Activated CD4-positive, alpha-beta T cell treated with anti-CD3 and anti-CD28 coated beads, Interleukin-2, amount 50 U/mL, for 1 hour (primary cell): ENCODE results near the gene ZP4.

ENCODE experiments used
- DNase-seq: peaks from one replicate; pipeline ENCODE4 v3.0.0-alpha.2; 2020

ZP4 gene

GRCh38 chr1:237890822-237891221, at the start of gene ZP4:
Gene ZP4, minus strand, starts transcription at chr1:237890922. Its CDS starts 287 bp downstream, at chr1:237890635.
- no peak for DNase-seq

GRCh38 chr1:237938553-237938952, 47.8 kb upstream of the ZP4 start:
- no peak for DNase-seq

GRCh38 chr1:237938068-237938467, 47.3 kb upstream of the ZP4 start:
- DNase-seq, result no peak

GRCh38 chr1:237932816-237933215, 42.1 kb upstream of the ZP4 start:
- no peak for DNase-seq

GRCh38 chr1:237931581-237931980, 40.9 kb upstream of the ZP4 start:
- no peak for DNase-seq

- no peak for DNase-seq
These were observed 36.5 kb upstream of the ZP4 start for GRCh38 chr1:237927198-237927597.

GRCh38 chr1:237921306-237921705, 30.6 kb upstream of the ZP4 start:
- DNase-seq, result no peak

- no peak for DNase-seq
These were observed 22.6 kb upstream of the ZP4 start for GRCh38 chr1:237913345-237913744.

- DNase-seq, result no peak
These were observed 21.2 kb upstream of the ZP4 start for GRCh38 chr1:237911911-237912310.

GRCh38 chr1:237910834-237911233, 20.1 kb upstream of the ZP4 start:
- no peak for DNase-seq

GRCh38 chr1:237903961-237904360, 13.2 kb upstream of the ZP4 start:
- no peak for DNase-seq

GRCh38 chr1:237902960-237903743, 12.4 kb upstream of the ZP4 start:
- DNase-seq, result no peak

- no peak for DNase-seq
These were observed 10.7 kb upstream of the ZP4 start for GRCh38 chr1:237901299-237901934.

- DNase-seq, result no peak
These were observed 4.9 kb upstream of the ZP4 start for GRCh38 chr1:237895630-237896029.

GRCh38 chr1:237894131-237894530, 3.4 kb upstream of the ZP4 start:
- no peak for DNase-seq

GRCh38 chr1:237891979-237892378, 1.3 kb upstream of the ZP4 start:
- no peak for DNase-seq

GRCh38 chr1:237891266-237891665, 544 bp upstream of the ZP4 start:
- DNase-seq, result no peak

GRCh38 chr1:237890416-237890815, 306 bp downstream of the ZP4 start:
- DNase-seq, result no peak

GRCh38 chr1:237888143-237888542, 2.6 kb downstream of the ZP4 start:
- no peak for DNase-seq

- no peak for DNase-seq
These were observed 3.2 kb downstream of the ZP4 start for GRCh38 chr1:237887542-237887941.

- no peak for DNase-seq
These were observed 6.5 kb downstream of the ZP4 start for GRCh38 chr1:237884237-237884636.

GRCh38 chr1:237879195-237879594, 11.5 kb downstream of the ZP4 start:
- DNase-seq, result no peak

- no peak for DNase-seq
These were observed 12.3 kb downstream of the ZP4 start for GRCh38 chr1:237878406-237878805.

GRCh38 chr1:237877631-237878030, 13.1 kb downstream of the ZP4 start:
- no peak for DNase-seq

- DNase-seq, result no peak
These were observed 15.4 kb downstream of the ZP4 start for GRCh38 chr1:237875291-237875690.
